SK-N-SH treated with all-trans-retinoic acid at 6 μM for 48 hours (cell line): Measurements from ENCODE around the gene CDCA7L.
"Not testable (repeated sequence)": the region's sequence is repeated elsewhere in the genome, so short reads cannot be mapped to it uniquely, and the experiment has no call there.

Source experiments
- ATAC-seq: fragments of 200-7000 bp; cut with Tn5 transposase; 3 replicates; pipeline ENCODE4 v1.9.1; 2020; ENCODE audit warnings: mild to moderate bottlenecking, moderate library complexity
- CSDC2 ChIP-seq: fragments of 250-450 bp; sonication (Bioruptor Pico); IDR thresholded peaks from 2 replicates; pipeline ENCODE4 v1.5.0; 2020; ENCODE audit warnings: mild to moderate bottlenecking, moderate library complexity
- GLIS3 ChIP-seq: fragments of 250-450 bp; sonication (Bioruptor Pico); IDR thresholded peaks from 2 replicates; pipeline ENCODE4 v1.5.0; 2020; ENCODE audit warnings: mild to moderate bottlenecking, moderate library complexity
- ISL1 ChIP-seq: fragments of 250-450 bp; sonication (Bioruptor Pico); IDR thresholded peaks from 2 replicates; pipeline ENCODE4 v2.1.2; 2022; ENCODE audit warnings: mild to moderate bottlenecking, moderate library complexity
- OSR1 ChIP-seq: fragments of 250-450 bp; sonication (Bioruptor Pico); IDR thresholded peaks from 2 replicates; pipeline ENCODE4 v1.8.0; 2022; ENCODE audit warnings: moderate library complexity, mild to moderate bottlenecking, inconsistent platforms
- PPARA ChIP-seq: fragments of 250-450 bp; sonication (Bioruptor Pico); IDR thresholded peaks from 2 replicates; pipeline ENCODE4 v1.5.0; 2020; ENCODE audit warnings: mild to moderate bottlenecking, borderline replicate concordance
- RARB ChIP-seq: fragments of 250-450 bp; sonication (Bioruptor Pico); IDR thresholded peaks from 2 replicates; pipeline ENCODE4 v1.8.0; 2021; ENCODE audit warnings: mild to moderate bottlenecking, moderate library complexity
- SNAI2 ChIP-seq: fragments of 250-450 bp; sonication (Bioruptor Pico); IDR thresholded peaks from 2 replicates; pipeline ENCODE4 v1.5.0; 2020; ENCODE audit warnings: mild to moderate bottlenecking, moderate library complexity
- ZFP30 ChIP-seq: fragments of 450-650 bp; formaldehyde crosslinking; IDR thresholded peaks from 2 replicates; pipeline ENCODE4 v1.5.0; 2022; ENCODE audit warnings: mild to moderate bottlenecking, moderate library complexity

CDCA7L gene

GRCh38 chr7:21867226-21867625 lies 78.5 kb downstream of the CDCA7L start:
- ATAC-seq: no peak
- TF ChIP-seq PPARA (CRISPR knock-in tag) (no peak), CSDC2 (CRISPR knock-in tag) (no peak), RARB (CRISPR knock-in tag) (no peak), ZFP30 (no peak), GLIS3 (CRISPR knock-in tag) (no peak)

- no peak for TF ChIP-seq ISL1 (CRISPR knock-in tag)
- no peak for ATAC-seq
These were observed 79.0 kb downstream of the CDCA7L start for GRCh38 chr7:21866731-21867130.

DNA sequence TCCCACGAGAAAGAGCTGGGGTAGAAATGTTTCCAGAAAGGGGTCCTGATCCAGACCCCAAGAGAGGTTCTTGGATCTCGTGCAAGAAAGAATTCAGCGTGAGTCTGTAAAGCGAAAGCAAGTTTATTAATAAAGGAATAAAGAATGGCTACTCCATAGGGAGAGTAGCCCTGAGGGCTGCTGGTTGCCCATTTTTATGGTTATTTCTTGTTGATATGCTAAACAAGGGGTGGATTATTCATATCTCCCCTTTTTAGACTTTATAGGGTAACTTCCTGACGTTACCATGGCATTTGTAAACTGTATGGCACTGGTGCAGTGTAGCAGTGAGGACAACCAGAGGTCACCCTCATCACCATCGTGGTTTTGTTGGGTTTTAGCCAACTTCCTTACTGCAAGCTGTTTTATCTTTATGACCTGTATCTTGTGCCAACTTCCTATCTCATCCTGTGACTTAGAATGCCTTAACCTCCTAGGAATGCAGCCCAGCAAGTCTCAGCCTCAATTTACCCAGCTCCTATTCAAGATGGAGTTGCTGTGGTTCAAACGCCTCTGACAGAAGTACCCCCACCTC lies 80.0 kb downstream of the CDCA7L start:
- ATAC-seq: not testable (repeated sequence)

- no peak for TF ChIP-seq RARB (CRISPR knock-in tag)
- no peak for TF ChIP-seq SNAI2 (CRISPR knock-in tag)
- TF ChIP-seq GLIS3 (CRISPR knock-in tag): no peak
- TF ChIP-seq OSR1 (CRISPR knock-in tag): no peak
- ATAC-seq: peak; percentile 16; the same call in 1 of the 3 replicates
These were observed 94.1 kb downstream of the CDCA7L start for GRCh38 chr7:21851559-21851967.
